HuH-7 (cell line): ENCODE measurements around the gene MEI1.
"Not testable (repeated sequence)": the region's sequence is repeated elsewhere in the genome, so short reads cannot be mapped to it uniquely, and the experiment has no call there.

Source experiments
- DNase-seq: peaks from one replicate; pipeline ENCODE4 v3.0.0; 2011; ENCODE audit warnings: low spot score

The MEI1 gene

DNA sequence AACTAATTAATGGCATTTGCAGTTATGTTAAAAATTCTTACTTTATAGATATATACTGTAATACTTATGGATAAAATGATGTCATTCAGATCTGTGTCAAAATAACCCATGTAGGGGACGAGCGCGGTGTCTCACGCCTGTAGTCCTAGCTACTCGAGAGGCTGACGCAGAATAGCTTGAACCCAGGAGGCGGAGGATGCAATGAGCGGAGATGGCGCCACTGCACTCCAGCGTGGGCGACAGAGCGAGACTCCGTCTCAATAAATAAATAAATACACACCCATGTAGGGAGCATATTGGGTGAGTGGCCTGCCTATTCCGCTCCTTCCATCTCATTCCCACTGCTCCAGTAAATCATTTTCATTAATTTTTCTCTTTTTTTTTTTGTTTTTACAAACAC is 17.7 kb upstream of the MEI1 start:
- DNase-seq: no peak

DNA sequence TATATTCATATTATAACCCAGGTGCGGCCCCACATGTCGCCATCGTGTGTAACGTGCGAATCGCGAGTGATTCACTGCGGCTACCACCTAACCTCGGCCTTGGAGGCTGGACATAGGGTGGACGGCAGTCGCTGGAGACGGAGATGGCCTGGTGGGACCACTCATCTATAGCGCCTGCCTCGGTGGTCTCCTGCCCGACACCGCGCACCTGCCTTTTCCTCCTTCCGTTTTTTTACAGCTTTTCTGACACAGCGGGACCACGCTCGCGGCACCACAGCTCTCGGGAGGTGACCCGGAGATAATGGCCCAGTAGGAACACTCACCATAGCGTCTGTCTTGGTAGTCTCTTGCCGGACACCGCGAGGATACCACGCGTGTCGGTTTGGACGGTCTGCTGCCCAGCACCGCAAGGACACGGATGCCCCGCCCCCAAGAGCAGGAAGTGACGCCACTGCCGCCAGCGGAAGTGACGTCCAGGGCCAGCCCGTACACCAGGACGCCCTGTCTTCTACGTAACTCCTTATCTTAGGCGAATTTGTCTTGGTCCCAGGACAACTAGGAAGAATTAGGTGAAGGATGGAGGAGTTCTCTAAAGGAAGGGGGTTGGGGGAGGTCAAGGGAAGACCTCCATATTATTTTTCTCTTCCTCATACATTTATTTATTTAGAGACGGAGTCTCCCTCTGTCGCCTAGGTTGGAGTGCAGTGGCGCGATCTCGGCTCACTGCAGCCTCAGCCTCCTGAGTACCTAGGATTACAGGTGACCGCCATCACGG is 17.1 kb upstream of the MEI1 start:
- peak; percentile 68 for DNase-seq

DNA sequence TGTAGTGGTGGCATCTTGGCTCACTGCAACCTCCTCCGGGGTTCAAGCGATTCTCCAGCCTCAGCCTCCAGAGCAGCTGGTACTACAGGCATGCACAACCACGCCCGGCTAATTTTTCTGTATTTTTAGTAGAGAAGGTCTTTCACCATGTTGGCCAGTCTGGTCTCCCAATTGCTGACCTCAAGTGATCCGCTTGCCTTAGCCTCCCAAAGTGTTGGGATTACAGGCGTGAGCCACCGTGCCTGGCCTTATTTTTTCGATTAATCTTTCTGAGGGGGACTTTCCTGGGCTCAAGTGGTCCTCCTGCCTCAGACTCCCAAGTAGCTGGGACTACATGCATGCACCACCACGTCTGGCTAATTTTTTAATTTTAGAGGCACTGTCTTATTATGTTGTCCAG is 16.3 kb upstream of the MEI1 start:
- no peak for DNase-seq

DNA sequence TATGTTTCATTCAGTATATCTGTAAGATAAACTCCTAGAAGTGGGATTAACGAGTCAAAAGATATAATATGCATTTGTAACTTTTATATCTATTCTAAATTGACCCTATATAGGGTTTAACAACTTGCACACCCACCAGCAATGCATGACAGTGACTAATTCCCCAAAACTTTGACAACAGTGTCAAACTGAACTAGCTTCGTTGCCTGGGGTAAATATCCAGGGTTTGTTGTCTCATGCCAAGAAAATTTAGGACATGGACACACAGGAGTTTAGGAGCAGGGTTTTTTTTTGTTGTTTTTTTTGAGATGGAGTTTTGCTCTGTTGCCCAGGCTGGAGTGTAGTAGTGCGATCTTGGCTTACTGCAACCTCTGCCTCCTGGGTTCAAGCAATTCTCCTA is 15.7 kb upstream of the MEI1 start:
- no peak for DNase-seq

DNA sequence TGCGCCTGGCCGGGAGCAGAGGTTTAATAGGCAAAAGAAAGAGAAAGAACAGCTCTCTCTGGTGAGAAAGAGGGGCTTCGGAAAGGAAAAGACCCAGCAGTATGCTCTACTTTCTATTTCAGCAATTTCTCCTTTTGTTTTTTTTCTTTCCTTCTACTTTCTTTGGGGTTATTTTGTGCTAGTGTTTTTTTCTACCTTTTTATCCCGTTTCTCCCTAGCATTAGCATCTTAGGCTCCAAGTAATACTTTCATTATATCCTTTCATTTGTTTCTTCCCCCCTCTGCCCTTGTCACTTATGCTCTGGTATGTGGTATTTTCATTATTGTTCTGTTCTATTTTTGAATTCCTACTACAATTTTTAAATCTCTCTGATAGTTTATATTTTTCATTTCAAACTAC is 15.1 kb upstream of the MEI1 start:
- no peak for DNase-seq

DNA sequence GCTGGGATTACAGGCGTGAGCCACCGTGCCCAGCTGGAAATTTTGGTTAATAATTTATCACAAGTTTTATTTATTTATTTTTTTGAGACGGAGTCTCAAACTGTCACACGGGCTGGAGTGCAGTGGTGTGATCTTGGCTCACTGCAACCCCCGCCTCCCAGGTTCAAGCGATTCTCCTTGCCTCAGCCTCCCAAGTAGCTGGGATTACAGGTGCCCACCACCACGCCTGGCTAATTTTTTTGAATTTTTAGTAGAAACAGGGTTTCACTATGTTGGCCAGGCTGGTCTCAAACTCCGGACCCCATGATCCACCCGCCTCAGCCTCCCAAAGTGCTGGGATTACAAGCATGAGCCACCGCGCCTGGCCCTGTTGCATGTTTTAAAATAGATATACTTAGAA is 12.4 kb upstream of the MEI1 start:
- DNase-seq: not testable (repeated sequence)

DNA sequence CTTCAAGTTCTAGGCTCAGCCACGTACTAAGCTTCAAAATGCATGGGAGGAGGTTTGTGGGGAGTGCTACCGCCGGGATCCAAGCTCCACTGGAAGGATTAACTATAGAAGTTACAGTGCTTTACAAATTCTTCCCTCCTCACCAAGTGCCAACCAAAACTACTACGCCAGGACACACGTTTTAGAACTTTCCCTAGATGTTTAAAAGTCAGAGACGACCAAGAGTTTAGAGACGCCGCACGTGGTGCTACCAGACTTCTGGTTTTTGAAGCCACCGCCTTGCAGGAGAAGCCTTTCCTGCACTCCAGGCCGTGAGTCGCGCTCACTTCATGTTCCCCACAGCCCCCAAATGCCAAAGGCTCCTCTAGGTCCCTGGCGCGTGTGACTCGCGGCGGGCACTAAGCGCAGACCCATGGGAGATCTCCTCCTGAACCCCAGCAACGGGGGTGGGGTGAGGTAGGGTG is 11.4 kb upstream of the MEI1 start:
- no peak for DNase-seq

DNA sequence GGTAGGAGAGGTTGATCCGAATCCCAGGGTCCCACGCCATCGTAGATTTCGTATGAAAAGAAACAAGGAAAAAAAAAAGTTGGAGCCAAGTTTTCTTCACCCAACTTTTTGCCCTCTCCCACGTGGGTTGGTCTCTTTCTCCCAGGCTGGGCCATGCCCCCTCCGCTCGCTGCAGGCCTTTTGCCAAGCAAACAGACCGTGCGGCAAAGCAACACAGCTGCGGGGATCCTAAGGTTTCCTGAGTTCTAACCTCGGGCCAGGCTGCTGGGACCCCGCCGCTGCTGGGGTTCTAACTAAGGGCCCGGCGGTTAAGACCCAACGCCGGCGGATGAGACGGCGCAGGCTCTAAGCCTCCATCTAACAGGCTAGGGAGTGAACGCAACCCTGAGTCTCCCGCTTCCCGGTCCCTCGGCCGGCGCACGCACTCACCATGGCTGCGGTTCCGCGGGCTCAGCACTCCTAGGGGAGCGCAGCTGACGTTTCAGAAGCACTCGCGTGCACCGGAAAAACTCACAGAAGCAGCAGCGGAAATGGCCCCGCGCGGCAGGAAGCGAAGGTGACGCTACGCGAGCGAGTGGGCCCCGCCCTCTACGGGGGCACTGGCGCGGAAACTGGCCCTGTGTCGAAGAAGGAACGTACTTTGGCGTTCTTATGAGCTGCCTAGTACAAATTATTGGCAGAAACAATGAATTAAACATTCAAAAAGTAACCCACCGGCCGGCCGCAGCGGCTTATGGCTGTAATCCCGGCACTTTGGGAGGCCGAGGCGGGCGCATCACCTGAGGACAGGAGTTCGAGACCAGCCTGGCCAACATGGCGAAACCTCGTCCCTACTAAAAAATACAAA is 10.7 kb upstream of the MEI1 start, which contains the start of gene SNU13:
SNU13 (minus strand) TSS at position 503 of the 847 bp plus-strand sequence; CDS start at position 432, 71 bp downstream.
- DNase-seq: peak; percentile 90

DNA sequence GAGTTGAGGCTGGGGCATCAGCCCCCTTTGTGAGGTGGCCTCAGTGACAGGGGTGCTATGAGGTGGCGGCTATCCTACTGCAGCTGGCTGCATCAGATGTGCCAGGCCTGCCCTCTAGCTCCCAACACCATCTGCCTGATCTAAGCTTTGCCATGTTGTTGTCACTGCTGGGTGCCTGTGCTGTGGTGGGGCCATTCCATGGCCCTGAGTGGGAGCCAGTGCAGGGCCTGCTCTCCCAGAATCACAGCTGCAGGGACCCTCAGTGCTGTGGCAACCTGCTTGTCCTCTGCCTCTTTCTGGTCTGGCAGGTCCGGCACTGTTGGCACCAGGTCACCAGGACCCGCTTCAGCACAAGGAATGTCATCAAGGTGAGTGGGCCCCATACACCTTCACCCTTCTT is 8.8 kb upstream of the MEI1 start:
- no peak for DNase-seq

DNA sequence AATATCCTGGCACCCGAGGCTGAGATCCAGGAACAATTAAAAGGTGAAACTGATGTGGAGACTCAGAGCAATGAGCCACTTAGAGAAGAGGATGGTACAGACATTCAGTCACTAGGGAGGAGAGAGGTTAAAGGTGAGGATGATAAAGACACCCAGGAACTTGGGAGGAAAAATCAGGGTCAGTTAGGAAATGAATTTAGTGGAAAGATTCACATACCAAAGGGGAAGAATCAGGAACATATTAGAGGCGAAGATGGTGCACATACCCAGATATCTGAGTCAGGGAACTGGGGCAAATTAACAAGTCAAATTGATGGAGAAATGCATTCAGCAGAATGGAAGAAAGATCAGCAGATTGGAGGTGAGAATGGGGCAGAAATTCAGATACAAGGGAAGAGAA is 4.1 kb upstream of the MEI1 start:
- DNase-seq: no peak

DNA sequence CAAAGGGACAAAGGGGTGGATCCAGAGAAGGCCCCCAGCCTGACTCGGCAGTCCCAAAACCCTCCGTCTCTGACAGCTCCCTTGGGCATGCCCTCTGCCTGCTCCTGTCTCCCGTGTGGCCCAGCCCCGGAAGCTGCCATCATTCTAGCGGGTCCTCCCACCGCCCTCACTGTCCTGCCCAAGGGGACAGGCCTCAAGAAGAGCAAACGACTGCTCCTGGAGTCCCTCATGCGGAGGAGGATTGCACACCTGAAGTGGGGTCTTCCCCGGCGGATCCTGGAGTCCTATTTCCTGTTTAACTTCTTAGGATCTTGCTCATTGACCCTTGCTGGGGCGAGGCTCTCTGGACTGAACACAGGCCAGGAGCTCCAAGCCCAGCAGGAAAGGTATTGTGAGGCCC is 2.6 kb upstream of the MEI1 start:
- DNase-seq: no peak

DNA sequence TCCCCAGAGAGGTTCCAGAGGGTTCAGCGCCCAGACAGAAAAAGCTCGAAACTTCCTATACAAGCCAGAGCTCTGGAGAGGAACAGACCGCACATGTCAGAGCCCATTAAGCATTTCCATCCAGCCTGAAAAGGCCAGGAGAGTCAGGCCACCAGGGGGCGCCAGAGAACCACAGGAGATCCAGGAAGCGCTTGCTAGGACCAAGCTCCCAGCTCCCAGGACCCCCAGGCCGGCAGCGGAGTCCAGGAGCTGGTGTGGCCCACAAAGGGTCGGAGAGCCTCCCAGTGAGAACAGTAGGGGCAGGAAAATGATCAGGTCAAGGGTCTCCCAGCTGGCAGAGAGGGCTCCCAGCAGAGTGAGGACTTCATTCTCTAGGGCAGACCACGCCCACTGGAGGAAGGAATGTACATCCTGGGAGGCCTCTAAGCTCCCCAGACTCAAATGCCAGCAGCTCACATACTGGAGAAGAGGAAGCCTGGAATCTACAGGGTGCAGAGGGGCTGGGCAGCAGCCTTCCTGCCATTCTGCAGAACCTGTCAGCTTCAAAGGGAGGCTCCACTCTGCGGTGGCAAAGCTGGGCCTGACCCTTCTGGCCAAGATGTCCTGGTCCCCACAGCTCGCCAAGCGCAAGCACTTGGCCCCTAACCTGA is 2.1 kb upstream of the MEI1 start:
- peak; percentile 96 for DNase-seq

DNA sequence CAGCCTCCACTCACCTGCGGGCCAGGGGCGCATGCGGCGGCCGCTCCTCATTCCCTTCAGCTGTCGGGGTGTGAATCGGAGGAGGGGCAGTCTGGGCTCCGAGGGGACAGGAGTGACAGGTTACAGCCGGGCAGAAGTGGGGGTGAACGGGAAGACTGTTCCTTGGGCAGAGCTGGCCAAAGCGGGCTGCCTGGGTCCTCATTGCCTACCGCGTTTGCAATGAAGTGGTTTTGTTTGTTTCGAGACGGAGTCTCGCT is 733 bp downstream of the MEI1 start:
- DNase-seq: no peak

DNA sequence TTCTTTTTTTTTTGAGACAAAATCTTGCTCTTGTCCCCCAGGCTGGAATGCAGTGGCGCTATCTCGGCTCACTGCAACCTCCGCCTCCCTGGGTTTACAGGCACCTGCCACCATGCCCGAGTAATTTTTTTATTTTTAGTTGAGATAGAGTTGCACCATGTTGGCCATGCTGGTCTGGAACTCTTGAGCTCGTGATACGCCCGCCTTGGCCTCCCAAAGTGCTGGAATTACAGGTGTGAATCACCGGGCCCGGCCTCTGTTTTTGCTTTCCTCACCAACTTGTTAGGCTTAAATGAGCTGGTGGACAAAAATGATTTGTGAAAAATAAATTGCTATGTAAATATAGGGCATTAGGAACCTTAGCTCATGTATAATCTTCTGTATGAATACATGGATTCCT is 3.5 kb downstream of the MEI1 start:
- DNase-seq: no peak

DNA sequence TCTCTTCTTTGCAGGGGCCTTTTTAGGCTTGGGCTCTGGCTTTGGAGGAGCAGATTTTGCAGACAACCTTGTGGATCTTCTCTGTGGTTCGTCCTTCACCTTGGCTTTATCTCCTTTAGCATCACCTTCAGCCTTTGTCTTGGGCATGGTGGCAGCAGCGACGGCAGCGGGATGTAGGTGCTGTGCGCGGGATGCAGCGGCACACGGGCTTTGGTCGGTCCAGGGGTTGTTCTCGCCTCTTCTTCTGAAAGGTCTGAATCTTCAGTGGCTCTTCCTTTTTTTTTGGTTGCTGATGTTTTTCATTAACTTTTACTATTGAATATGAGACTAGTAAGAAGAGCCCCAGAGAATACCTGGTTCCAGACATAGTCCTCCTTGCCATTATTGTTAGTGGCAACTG is 10.0 kb downstream of the MEI1 start:
- DNase-seq: no peak

DNA sequence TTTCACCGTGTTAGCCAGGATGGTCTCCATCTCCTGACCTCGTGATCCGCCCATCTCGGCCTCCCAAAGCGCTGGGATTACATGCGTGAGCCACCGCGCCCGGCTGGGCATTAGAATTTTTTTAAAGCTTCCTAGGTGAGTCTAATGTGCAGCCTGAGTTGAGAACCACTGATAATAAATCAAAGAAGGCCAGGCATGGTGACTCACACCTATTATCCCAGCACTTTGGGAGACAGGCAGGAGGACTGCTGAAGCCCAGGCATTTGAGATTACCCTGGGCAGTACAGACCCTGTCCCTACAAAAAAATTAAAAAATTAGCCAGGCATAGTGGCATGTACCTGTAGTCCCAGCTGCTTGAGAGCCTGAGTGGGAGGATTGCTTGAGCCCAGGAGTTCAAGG is 13.7 kb downstream of the MEI1 start:
- no peak for DNase-seq

DNA sequence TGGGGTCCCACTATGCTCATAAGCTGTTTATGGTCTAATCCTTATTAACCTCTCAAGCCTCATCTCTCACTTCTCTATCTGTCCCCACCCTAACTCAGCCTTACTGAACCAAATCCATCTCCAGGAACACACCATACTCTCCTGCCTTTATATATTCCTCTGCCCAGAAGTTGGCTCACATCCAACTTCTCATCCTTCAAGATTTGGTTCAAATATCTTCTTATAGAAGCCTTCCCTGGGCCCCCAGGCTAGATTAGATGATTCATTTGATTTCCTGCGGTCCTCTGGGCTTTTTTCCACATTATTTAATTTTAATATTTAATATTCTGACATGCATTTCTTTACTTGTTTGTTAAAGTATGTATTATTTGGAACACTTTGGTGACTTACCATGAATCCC is 23.2 kb downstream of the MEI1 start:
- no peak for DNase-seq

DNA sequence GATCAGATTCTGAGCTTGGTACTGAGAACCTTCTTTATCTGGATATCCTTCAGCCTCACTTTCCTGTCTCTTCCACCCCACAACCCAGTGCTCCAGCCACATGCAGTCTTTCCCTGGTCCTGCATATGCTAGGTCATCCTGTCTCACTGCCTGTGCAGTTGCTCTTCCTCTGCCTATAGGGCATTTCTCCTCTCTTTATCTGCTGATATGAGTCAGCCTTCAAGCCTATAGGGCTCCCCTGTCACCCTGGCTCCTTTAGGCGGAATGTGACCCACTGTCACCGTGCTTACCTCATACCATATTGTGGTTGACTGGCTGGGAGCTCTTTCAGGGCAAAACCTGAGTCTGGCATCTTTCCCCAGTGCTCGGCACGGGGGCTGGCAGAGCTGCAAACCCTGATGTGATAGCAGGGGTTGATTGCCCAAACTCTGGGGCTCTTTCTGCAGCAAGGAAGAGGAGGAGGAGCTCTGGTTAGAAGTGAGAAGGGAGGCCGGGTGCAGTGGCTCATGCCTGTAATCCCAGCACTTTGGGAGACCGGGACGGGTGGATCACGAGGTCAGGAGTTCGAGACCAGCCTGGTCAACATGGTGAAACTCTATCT is 26.3 kb downstream of the MEI1 start:
- DNase-seq: no peak

DNA sequence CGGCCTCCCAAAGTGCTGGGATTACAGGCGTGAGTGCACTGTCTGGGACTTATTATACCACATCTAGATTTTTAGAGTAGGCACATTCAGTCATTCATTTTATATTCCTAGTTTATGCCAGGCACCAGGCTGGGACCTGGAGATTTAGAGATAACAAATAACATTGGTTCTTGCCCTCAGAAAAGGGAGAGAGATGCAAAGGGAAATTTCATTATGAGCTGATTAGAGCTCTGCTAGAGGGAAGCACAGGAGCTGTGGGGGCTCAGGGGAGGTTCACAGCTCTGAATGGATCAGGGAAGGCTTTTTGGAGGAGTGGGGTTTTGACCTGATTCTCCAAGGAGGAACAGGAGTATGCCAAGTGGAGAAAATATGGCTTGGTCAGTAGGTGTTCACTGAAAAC is 32.3 kb downstream of the MEI1 start:
- no peak for DNase-seq

DNA sequence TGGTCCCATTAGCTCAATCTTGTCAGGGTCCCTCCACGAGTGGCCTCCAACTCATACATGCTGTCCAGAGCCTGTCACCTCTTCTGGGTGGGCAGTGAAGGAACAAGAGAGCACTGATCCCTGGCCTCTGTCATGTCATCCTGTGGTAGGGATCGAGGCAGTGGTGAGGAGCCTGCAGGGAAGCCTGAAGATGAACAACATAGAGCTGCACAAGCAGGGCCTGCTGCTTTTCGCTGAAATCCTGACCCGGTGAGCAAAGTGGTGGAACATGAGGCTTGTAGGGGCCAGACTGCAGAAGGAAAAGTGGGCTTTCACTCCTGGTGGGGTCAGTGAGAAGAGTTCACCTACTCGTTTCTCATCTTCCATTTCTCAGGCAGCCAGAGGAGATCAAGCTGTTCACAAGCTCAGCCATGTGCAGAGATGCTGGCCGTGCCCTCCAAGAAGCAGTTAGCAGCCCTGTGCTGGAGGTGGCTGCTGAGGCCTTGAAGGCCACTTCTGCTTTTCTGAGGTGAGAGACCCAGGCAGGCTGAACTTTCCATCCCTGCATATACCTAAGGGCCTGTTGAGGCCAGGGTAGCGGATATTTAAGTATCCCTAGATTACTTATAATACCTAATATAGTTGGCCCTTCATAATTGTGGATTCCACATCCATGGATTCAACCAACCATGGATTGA is 32.9 kb downstream of the MEI1 start:
- DNase-seq: no peak

DNA sequence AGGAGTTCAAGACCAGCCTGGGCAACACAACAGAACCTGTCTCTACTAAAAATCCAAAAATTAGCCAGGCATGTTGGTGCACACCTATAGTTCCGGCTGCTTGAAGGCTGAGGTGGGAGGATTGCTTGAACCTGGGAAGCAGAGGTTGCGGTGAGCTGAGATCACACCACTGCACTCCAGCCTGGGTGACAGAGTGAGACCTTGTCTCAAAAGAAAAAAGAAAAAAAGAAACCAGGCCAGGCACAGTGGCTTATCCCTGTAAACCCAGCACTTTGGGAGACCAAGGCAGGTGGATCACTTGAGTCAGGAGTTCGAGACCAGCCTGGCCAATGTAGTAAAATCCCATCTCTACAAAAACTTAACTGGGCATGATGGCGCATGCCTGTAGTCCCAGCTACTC is 33.9 kb downstream of the MEI1 start:
- not testable (repeated sequence) for DNase-seq

DNA sequence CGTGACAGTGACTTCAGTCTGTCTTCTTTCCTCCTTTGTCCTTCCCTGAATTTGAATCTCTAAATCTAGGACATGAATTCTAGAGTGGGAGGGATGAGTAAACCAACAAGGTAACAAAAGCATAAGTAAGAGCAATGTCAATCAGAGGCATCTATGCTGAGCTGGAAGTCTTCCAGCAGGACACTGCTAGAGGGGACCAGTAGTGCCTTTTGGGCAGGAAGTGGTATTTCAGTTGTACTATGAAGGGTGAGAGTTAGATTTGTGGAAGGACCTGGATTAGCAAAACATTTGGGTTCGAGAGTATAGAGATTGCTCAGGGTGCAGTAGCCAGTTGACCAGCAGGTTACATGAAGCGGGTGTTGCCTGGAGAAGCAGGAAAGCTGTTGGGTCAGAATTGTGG is 40.3 kb downstream of the MEI1 start:
- DNase-seq: no peak
